GM18505 (cell line): ENCODE results near the gene MELK.
"Not testable (repeated sequence)": the region's sequence is repeated elsewhere in the genome, so short reads cannot be mapped to it uniquely, and the experiment has no call there.

ENCODE experiments used
- ATAC-seq: cut with Tn5 transposase; IDR thresholded peaks from one replicate; pipeline ENCODE4 v1.9.1; 2021; ENCODE audit not compliant: unreplicated experiment
- POLR2A ChIP-seq: IDR thresholded peaks from 4 replicates; pipeline ENCODE4 v1.6.1; 2011; ENCODE audit warnings: borderline replicate concordance; ENCODE audit not compliant: insufficient read depth, insufficient read length; ENCODE audit errors: extremely low read depth

MELK gene

DNA sequence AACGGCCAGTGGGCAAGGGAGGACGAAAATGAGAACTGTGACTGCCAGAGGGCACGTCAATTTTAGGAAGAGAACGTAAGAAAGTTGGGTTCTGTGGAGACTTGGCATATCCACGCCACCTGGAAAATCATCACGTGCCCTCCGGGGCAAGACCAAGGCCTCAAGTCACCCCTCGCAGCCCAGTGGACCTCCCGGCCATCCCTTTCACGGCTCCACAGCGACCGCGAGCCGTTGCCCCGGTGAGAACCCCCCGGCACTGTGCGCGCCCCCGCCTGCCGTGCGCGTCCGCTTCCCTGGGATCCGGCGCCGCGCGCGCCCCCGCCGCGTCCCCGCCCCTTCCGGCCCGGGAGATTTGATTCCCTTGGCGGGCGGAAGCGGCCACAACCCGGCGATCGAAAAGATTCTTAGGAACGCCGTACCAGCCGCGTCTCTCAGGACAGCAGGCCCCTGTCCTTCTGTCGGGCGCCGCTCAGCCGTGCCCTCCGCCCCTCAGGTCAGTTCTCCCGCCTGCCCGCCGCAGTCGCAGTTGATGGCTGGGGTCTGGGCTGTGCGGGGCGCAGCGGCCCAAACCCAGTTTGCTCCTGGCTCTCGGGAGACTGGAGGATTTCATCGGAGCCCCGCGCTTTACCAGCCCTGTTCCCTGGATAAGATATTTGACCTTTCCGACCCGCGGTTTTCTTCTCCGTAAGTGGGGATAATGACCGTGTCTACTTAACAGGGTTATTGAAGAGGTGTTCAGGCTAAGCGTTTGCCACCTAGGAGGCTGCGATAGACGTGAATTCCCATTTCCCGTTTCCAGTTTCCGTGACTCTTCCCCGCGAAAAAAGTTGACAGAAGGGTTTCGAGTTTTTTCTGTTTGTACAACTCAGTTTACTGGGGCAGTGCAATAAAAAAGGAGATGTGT, at the start of gene MELK:
MELK (plus strand) TSS at position 381 of the 904 bp plus-strand sequence. CDS start 8,787 bp downstream, outside the sequence.
- peak; percentile 74 for ATAC-seq
- peak; percentile 96 for TF ChIP-seq POLR2A

DNA sequence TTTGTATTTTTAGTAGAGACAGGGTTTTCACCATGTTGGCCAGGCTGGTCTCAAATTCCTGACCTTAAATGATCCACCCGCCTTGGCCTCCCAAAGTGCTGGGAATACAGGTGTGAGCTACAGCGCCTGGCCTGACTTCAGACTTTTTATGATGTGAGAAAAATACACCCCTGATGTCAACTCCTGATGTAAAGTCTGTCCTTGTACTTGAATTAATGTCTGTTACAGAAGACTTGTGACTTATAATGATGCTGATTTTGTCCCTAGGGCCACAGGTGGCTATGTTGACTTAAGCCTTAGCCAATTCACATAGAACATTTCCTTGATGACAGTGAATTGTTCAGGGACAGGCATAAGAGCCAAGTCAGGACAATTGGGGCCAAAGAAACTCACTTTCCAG, 42.5 kb upstream of the MELK start:
- no peak for TF ChIP-seq POLR2A
- no peak for ATAC-seq

DNA sequence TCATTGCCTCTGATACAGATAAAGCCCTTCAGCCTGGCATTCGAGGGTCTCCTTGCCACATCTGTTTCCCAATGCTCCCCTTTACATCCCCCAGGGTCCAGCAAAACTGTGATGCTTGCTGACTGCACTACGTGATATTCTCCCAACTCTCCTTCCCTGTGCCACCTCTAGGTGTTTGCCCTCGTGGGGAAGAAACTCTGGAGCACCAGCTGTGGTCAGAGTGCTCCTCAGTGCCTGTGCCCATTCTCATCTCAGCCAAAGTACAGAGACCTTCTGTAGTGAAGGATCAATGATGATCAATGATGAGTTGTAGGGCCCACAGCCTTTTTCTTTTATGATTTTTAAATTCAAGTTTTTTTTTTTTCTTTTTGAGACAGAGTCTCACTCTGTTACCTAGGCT, 40.3 kb upstream of the MELK start:
- ATAC-seq = no peak
- no peak for TF ChIP-seq POLR2A

DNA sequence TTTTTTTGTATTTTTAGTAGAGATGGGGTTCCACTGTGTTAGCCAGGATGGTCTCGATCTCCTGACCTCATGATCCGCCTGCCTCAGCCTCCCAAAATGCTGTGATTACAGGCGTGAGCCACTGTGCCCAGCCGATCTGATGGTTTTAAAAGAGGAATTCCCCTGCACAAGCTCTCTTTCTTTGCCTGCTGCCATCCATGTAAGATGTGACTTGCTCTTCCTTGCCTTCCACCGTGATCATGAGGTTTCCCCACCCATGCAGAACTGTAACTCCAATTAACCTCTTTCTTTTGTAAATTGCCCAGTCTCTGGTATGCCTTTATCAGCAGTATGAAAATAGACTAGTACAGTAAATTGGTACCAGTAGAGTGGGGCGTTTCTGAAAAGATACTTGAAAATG, 39.0 kb upstream of the MELK start:
- ATAC-seq = not testable (repeated sequence)

DNA sequence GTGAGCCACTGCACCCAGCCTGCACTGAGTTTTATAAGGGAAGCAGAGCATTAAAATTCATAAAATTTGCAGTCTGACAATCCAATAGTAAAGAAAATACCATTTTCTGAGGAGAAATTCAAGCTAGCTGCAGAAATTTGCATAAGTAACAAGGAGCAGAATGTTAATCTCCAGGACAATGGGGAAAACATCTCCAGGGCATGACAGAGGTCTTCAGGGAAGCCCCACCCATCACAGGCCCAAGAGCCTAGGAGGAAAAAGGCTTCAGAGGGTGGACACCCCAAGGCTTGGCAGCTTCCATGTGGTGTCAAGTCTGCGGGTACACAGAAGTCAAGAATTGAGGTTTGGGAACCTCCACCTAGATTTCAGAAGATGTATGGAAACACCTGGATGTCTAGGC, 37.6 kb upstream of the MELK start:
- no peak for ATAC-seq
- no peak for TF ChIP-seq POLR2A

DNA sequence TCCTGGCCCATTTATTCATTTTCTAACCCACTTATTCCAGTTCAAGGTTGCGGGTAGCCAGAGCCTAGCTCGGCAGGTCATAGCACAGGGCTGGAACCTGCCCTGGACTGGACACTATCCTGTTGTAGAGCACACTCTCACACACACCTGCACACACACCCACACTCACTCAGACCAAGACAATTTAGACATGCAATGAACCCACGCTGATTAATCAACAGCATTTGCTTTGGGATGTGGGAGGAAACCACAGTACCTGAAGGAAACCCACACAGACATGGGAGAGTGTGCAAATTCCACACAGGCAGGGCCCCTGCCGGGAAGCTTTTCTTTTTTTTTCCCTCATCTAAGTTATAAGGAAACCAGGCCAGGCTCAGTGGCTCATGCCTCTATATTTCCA, 34.8 kb upstream of the MELK start:
- TF ChIP-seq POLR2A = no peak
- no peak for ATAC-seq

DNA sequence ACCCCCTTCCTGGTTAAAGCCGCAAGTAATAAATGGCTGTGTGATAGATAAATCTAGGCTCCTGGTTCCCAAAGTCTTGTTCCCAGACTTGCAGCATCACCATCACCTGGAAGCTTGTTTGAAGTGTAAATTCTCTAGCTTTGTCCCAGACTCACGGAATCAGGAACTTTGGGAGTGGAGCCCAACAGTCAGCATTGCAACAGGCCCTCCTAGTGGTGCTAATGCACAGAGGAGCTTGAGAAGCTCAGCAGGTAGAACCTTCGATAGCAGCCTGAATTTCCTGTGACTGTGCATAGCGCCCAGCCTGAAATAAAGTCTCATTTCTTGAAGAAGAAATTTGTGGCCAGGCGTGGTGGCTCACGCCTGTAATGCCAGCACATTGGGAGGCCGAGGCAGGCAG, 30.3 kb upstream of the MELK start:
- no peak for ATAC-seq
- no peak for TF ChIP-seq POLR2A

DNA sequence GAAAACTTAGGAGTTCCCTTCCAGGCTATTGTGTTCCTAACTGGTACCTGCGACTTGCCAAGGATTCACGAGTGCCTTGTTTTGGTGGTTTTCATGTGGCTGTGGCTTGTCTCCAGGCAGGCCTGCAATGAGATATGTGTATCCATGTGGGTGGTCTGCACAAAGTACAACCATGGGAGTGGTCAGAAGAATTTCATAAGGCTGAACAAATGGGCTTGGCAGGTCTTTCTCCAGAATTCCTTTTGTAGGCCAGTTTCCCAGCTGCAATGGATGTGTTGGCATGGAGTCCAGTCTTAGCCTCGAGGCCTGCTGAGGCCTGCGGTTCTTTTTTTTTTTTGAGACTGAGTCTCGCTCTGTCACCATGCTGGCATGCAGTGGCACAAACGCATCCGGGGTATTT, 28.8 kb upstream of the MELK start:
- no peak for ATAC-seq
- TF ChIP-seq POLR2A = no peak

DNA sequence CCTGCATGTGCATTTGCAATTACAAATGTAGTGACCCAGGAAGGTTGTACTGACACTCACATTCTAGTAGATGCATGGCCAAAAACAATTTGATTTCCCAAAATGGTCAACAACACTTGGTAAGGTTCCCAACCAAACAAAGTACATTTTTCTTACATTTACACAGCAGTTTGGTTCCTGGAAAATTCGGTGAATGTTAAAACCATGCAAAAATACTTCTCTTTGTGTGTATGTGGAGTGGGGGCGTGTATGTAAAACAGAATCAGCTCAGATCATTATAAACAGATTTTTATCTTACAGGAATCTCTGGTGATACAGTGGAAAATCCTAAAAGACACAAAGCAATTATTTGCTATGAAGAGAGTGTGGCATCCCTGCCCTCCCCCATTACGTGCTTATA, 25.1 kb upstream of the MELK start:
- TF ChIP-seq POLR2A = no peak
- no peak for ATAC-seq

DNA sequence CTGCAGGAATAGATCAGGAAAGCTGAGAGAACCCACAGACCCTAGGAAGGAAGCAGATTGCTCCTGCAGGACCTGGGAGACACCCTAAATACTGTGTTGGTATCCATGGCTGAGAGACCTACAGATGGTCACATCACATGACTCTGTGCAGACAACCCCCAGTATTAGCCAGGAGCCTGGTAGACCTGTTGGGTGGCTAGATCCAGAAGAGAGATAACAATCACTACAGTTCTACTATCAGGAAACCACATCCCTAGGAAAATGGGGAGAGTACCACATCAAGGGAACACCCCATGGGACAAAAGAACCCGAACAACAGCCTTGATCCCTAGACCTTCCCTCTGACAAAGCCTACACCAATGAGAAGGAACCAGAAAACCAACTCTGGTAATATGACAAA, 24.2 kb upstream of the MELK start:
- TF ChIP-seq POLR2A = no peak
- ATAC-seq = no peak

DNA sequence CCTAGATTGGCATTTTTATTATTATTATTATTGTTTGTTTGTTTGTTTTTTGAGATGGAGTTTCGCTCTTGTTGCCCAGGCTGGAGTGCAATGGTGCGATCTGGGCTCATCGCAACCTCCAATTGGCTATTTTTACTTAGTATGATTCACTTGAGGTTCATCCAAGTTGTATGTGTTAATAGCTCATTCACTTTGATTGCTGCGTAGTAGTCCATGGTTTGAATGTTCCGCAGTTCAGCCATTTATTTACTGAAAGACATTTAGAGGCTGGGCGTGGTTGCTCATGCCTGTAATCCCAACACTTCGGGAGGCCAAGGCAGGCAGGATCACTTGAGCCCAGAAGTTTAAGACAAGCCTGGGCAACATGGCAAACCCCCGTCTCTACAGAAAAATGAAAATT, 22.6 kb upstream of the MELK start:
- TF ChIP-seq POLR2A = no peak
- no peak for ATAC-seq

DNA sequence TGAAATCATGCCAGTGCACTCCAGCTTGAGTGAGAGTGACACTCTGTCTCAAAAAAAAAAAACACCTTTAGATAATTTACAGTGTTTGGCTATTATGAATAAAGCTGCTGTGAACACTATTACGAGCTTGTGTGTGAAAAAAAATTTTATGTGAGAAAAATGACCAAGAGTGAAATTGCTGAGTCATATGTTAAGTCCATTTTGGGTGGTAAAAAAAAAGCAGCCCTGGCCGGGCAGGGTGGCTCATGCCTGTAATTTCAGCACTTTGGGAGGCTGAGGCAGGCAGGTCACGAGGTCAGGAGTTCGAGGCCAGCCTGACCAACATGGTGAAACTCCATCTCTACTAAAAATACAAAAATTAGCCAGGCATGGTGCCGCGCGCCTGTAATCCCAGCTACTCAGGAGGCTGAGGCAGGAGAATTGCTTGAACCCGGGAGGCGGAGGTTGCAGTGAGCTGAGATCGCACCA, 22.0 kb upstream of the MELK start:
- not testable (repeated sequence) for ATAC-seq

DNA sequence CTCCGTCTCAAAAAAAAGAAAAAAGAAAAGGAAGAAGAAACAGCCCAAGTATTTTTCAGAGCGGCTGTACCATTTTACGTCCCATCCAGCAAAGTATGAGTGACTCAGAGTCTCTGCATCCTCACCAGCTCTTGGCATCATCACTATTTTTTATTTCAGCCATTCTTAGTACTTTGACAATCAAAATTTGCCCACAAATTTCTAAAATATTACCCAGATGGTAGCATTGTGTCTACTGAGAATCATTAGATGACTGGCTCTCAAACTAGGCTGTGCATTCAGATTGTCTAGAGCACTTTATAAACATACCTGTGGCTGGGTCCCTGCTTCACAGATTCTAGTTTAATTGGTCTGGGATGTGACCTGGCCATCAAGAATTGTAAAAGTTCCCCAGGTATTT, 21.6 kb upstream of the MELK start:
- ATAC-seq = no peak
- no peak for TF ChIP-seq POLR2A

DNA sequence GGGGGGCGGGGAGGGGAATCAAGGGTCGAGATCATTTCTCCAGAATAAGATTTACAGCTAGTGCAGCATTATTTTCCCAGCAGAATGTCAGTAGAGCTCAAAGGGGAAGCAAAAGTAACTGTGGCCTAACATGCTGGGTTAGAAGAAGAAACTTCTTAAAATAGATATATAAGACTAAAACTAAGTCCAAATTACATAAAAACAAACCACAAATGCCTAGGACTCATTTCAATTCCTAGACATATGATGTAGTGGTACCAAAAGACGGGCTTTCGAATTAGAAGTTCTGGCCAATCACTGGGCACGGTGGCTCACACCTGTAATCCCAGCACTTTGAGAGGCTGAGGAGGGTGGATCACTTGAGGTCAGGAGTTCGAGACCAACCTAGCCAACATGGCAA, 20.8 kb upstream of the MELK start:
- no peak for TF ChIP-seq POLR2A
- no peak for ATAC-seq
